ENCODE measurements around the gene ABI3. TPM values are rescaled to one million over a fixed set of nuclear protein-coding genes. Genes with fewer than 3 reads are reported as not detected.

The ABI3 gene
- total RNA-seq, 6 donors from 2014 or later = 8.5 to 38.4 (median 27.3) TPM

GRCh38 chr17:49269356-49269755, 58.8 kb downstream of the ABI3 start:
- no peaks in the 10 kb centered on the region for H3K9me3 ChIP-seq
- H3K36me3 ChIP-seq = no peaks in the 10 kb centered on the region
- H3K27ac ChIP-seq = no peak overlapping the region
- 80 to 83% methylated on average over 5 of the region's 5 CpGs for WGBS, 2 donors
- DNase-seq = no peak
- H3K27me3 ChIP-seq = no peaks in the 10 kb centered on the region
- no peak for TF ChIP-seq EP300 (IDR thresholded peaks at IDR 0.05)
- no peaks in the 10 kb centered on the region for H3K4me1 ChIP-seq
- ATAC-seq (ENCODE audit: low FRiP score in 2 of 2) = no peak
- H3K4me3 ChIP-seq = no peak overlapping the region

Other genes with a start within 250 kb of the ABI3 start
- not detected for gene GIP, start 242.1 kb upstream of the ABI3 start, total RNA-seq
- 1 to 10 TPM in 2 of 6 donors, not detected in 4; 1.3 to 1.4 TPM for gene IGF2BP1, start 213.3 kb upstream of the ABI3 start, total RNA-seq
- gene B4GALNT2, start 77.9 kb upstream of the ABI3 start, total RNA-seq = 1 to 10 TPM in 1 of 6 donors, under 1 TPM in 5; 0.11 to 1.0 (median 0.16) TPM
- gene GNGT2, start 133 bp upstream of the ABI3 start, total RNA-seq = 10 to 100 TPM in 3 of 6 donors, 1 to 10 TPM in 3; 1.1 to 22.5 (median 9.9) TPM
- gene PHOSPHO1, start 20.1 kb downstream of the ABI3 start, total RNA-seq = 1 to 10 TPM in 4 of 6 donors, under 1 TPM in 1, not detected in 1; 0.30 to 4.7 (median 3.1) TPM
- gene ZNF652, start 151.5 kb downstream of the ABI3 start, total RNA-seq = 10 to 100 TPM; 29.4 to 69.4 (median 41.5) TPM
- 100 to 1,000 TPM in 2 of 6 donors, 10 to 100 TPM in 4; 19.9 to 144 (median 68.8) TPM for gene PHB1, start 204.2 kb downstream of the ABI3 start, total RNA-seq